Cerebellar cortex (tissue), 1 donor: ENCODE data around the gene PPP1R3G.
"Not testable (repeated sequence)": the region's sequence is repeated elsewhere in the genome, so short reads cannot be mapped to it uniquely, and the experiment has no call there.

Experiments used
- DNase-seq: peaks from one replicate; pipeline ENCODE4 v3.0.0-alpha.2; 2015; ENCODE audit warnings: low spot score

Gene PPP1R3G

DNA sequence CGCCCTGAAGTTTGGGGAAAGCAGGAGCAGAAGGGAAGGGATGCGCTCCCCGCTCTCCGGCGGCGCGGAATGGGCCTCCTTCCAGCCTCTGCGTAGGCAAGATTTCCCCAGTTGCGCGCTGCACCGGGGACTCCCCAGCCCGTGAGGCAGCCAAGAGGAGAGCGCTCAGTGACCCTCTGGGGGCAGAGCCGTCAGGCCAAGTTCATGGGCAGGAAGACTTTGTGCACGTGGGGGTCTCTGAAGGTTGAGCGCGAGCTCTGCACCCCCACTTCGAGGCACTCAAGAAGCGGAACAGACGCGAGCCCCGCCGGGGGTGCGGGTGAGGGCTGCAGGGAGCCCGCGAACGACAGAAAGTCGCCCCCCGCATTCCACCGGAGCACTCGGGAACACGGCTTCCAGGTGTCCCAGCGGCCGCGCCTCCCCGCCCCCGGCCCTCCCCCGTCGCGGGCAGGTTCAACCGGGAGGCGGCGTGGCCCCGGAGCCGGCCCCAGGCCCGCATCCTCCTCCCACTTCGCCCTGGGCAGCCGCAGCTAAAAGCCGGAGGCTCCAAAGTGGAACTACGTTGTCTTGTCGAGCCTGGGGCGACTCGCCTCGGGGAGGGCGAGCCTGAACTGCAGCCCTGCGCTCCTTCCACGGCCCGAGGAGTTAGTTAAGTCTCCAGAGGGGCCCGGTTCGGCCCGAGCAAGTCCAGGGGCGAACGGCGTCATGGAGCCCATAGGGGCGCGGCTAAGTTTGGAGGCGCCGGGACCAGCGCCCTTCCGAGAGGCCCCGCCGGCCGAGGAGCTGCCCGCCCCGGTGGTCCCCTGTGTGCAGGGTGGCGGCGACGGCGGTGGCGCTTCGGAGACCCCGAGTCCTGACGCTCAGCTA is at the start of gene PPP1R3G:
Gene PPP1R3G (plus strand): TSS at position 561 of the 867 bp plus-strand sequence. CDS start 145 bp downstream, at position 706.
- DNase-seq = no peak

- no peak for DNase-seq
Measured at GRCh38 chr6:5036269-5036668, 48.9 kb upstream of the PPP1R3G start.

- DNase-seq = no peak
Measured at GRCh38 chr6:5041955-5042354, 43.2 kb upstream of the PPP1R3G start.

- no peak for DNase-seq
Measured at GRCh38 chr6:5042436-5042835, 42.7 kb upstream of the PPP1R3G start.

DNA sequence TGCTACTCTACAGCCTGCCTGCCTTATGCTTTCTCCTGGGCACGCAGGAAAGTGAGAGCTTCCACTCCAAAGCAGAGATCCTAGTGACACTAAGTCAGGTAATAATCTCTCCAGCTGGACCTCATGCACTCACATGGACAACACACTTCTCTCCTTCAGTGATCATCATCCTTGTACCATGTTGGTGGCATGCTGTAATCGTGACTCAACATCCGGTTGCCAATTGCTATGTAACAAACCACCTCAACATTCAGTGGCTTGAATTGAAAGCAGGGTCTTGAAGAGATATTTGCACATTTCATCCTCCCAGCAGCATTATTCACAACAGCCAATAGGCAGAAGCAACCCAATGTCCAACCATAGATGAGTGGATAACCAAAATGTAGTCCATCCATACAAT is 40.3 kb upstream of the PPP1R3G start:
- no peak for DNase-seq

DNA sequence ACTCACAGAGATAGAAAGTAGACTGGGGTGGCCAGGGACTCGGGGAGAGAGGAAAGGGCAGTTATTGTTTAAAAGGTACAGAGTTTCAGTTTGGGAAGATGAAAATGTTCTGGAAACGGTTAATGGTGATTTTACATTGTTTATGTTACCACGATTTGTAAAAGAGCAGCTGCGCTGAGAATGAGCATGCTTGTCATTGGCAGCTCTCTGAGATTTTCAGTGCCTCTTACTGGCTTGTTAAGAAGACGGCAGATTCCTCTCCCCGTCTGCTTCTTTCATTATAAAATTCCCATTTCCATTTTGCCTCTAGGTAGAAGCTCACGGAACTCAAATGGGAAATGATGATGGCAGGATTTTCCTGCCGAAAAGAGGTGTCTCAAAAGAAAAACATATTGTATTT is 39.7 kb upstream of the PPP1R3G start:
- no peak for DNase-seq

- no peak for DNase-seq
Measured at GRCh38 chr6:5046430-5046829, 38.7 kb upstream of the PPP1R3G start.

GRCh38 chr6:5050009-5050408 is 35.1 kb upstream of the PPP1R3G start:
- no peak for DNase-seq

DNA sequence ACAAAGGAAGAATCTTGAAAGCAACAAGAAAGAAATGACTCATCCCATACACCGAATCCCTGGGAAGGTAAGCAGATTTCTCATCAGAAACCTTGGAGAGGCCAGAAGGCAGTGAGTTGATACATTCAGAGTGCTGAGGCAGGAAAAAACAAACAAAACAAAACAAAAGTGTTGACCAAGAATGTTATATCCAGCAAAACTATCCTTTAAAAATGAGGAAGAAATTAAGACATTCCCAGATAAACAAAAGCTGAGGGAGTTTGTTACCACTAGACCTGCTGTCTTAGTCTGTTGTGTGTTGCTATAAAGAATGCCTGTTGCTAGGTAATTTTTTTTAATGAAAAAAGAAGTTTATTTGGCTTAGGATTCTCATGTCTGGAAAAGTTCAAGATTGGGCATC is 33.7 kb upstream of the PPP1R3G start:
- DNase-seq = no peak

DNA sequence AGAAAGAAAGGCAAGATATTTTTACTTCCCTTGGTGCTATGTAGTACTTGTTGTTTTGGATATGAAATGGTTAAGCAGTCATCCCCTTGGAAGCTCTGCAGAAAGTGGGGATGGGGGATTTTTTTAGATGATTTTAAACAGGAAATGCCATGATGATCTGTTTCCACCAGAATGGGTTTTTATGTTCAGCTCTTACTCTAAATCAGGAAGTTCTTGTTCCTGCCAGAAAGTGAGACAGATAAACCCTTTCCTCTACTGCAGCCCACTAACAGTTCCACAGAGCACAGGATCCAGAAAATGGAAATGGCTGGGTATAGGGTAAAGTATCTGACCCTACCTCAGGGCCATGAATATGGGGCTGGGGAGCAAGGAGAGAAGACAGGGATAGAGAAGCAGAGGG is 32.1 kb upstream of the PPP1R3G start:
- DNase-seq = no peak

DNA sequence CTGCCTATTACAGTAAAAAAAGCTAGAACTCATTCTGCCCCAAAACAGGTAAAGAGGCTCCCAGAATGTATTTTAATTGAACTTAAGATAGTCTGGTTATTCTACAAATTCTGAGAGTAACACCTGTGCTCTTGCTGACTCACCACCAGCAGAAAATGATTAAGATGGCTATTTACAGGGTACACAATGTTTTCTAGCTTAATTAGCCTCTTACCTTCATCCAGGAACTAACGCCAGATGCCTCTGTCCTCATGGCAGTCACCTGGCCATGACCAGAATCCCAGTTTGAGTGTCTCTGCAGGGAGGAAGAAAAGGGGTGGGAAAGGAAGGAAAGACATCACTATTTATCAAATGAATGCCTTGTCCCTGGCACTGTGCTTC is 31.3 kb upstream of the PPP1R3G start:
- DNase-seq = no peak

DNA sequence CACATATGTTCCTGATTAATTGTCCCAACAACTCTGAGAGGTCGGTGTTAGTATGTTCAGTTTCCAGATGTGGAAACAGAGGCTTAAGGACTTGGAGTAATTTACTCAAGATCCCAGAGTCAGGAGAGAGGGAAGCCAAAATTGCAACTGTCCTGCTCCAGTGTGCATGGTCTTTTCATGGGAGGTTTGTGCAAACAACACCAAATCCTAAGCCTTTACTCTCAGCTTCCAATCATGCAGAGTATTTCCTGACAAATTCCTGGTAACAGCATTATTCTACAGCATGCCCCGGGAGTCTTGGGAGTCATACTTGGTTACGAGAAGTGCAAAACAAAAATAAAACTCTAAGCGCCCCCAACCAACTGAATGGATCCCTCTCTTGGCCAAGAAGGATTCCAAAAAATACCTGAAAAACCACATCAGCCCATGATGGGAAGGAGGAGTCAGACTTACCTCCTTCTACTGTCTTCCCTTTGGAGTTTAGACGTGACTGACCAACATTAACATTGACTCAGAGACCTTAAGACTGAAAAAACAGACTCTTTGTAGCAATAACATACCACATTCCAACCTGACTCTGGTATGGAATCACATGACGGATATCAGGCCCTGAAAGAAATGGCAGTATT is 30.8 kb upstream of the PPP1R3G start:
- no peak for DNase-seq

- no peak for DNase-seq
Measured at GRCh38 chr6:5055118-5055517, 30.0 kb upstream of the PPP1R3G start.

GRCh38 chr6:5058254-5058653 is 26.9 kb upstream of the PPP1R3G start:
- DNase-seq = no peak

DNA sequence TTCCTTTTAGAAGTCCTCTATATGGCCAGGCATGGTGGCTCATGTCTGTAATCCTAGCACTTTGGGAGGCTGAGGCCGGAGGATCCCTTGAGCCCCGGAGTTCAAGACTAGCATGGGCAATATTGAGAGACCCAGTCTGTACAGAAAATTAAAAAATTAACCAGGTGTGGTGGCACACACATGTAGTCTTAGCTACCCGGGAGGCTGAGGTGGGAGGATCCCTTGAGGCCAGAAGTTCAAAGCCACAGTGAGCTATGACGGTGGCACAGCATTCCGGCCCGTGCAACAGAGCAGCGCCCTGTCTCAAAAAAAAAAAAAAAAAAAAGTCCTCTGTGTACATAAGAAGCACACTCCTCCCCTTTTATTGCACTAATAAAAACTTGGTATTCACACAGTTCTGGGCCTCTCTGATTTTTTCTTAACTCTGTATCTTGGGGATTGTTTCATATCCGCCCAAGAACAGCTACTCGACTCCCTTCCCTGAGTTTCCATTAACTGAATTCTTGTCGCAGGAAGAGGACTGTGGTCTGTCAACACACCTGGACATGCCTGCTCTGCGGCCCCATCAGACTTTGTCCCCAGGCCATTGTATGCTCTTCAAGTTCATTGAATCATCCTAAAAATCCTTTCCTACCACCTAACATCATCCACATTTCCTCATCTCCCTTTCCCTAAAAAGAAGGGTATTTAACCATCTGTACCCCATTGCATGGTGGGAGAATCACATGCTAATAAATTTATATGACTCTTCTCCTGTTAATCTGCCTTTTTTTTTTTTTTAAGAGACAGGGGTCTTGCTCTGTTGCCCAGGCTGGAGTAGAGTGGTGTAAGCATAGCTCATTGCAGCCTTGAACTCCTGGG is 25.9 kb upstream of the PPP1R3G start:
- no peak for DNase-seq

DNA sequence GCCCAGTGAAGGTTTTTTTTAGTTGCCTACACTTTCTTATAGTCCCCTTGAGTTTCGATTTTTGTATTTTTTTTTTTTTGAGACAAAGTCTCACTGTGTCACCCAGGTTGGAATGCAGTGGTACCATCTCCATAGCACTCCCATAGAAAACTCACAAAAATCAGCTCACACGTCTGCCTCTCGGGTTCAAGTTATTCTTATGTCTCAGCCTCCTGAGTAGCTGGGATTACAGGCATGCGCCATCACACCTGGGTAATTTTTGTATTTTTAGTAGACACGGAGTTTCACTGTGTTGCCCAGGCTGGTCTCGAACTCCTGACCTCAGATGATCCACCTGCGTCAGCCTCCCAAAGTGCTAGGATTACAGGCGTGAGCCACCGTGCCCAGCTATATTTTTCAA is 24.7 kb upstream of the PPP1R3G start:
- DNase-seq = not testable (repeated sequence)

DNA sequence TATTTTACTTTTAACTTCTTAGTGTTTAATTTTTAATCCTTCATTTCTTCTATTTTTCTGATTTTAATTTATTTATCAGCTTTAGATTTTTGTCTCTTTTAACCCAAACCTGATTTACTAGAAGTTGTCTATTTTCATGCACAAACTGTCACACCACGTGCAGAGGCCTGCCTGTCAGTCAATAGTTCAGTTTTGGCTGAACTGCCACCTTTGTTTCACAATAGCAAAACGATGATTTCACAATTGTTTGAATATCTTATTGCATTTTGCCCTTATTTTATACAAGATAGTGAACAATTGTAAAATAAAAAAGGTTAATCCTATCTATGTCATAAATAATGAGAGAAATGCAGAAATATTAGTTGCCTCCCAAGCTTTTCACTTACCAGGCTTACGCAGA is 24.0 kb upstream of the PPP1R3G start:
- DNase-seq = no peak

DNA sequence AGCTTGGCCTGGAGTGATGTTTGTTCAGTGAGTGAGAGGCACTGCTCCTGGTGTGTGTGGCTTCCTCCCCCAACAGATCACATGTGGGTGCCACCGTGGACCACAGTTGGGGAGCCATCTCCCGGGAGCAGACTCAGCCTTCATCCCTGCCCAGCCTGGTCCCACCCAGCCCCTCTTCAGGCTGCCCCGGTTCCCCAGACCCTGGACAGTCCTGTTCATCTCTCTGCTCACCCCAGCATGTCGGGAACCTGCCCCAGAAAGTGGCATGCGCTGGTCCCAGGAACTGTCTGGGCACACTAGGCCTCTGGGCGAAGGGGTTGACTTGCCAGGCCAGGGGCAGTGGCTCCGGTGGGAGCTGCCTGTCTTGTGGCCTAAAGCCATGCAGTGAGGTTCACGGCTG is 21.5 kb upstream of the PPP1R3G start:
- no peak for DNase-seq

DNA sequence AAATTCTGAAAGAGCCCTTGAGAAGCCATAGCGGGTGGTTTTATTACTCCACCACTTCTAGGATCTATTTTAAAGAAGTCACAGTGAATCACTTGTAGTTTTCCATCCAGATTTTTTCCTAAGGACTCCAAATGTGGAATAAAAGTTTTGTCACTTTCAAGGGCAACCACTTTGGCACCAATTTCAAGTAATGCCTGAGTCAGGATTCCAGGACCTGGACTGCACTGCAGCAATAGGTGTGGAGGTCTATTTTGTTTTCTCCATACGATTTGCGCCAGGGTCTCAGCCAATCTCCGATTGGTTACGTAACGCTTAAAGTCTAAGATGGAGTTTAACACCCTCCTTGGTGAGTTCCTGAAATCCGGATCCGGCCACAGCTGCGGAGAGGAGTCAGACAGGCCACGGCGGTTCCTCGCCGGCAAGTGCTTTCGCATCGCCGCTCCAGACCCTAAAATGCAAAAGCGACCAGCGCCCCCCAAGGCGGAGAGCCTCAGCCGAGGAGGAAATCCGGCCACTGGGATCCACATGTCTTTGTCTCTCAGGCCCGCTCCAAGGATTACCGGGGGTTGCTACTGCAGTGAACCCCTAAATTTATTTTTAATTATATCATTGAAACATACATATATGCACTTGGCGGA is 18.6 kb upstream of the PPP1R3G start:
- no peak for DNase-seq

DNA sequence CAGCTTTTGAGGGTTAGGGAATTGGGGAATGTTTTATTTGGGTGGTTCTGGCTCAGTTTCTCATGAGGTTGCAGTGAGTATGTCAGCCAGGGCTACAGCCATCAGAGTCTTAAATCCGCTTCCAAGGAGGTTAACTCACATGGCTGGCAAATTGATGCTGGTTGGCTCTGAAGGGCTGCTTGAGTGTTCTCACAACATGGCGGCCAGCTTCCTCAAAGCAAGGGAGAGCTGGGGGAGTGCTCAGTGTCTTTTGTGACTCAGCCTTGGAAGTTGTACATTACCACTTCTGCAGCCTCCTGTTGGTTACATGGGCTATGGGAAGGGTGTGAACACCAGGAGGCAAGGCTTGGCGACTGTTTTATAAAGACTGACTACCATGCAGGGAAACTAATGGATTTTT is 17.8 kb upstream of the PPP1R3G start:
- no peak for DNase-seq

DNA sequence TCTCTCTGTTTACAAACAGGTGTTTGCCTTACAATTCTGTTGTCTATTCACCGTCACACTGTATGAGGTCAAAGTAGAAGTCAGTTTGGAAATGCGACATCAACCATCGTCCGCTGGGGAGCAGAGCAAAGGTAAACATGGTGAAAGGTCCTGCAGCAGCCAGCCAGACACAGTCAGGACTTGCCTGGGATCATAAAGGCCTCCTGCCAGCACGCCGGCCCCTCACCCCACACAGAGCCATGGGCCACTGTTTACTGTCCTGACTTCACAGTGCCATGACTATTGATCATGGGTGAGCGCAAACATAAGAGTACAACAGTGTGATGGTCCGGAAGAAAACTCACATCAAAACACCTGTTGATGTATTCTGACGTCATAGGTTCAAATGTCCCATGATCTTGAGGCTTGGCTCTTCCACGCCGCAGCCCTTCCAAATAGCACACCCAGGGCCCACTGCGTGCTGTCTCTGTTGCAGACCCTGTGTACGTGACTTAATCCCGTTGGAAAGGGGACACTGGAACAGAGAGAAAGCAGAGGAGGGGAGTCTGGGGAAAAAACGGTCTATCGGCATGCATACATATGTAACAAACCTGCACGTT is 16.9 kb upstream of the PPP1R3G start:
- no peak for DNase-seq

GRCh38 chr6:5071216-5071615 is 13.9 kb upstream of the PPP1R3G start:
- DNase-seq = no peak
